ENCODE measurements around the gene PPFIA2.

PPFIA2 gene

DNA sequence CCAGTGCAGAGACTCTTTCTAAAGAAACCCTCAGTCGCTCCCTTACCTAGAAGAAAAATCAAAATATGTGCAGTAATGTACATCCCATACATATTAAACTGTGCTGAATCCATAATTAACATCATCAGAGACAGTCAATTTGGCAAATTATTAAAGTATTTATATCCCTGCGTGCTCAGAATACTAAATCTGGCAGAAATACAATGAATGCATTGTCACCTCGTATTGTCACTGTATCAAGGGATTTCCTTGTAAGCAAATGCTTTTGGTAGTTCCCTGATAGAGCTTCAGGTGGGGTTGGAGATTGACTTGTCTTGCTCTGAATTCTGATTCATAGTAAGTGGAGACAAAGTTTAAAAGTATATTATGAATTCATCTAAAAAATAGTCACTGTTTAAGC lies 319.1 kb downstream of the PPFIA2 start:
- Histone ChIP-seq H3K9me3 (no peaks in the 10 kb centered on the region), H3K4me3 (ENCODE audit: low read depth, low read length) (no peak overlapping the region), H3K4me1 (no peaks in the 10 kb centered on the region), H3K27me3 (no peaks in the 10 kb centered on the region), H3K36me3 (no peaks in the 10 kb centered on the region)
- no peak for TF ChIP-seq CTCF (IDR thresholded peaks at IDR 0.05; ENCODE audit: low read depth, low read length)
- DNase-seq: no peak

- no peak for DNase-seq
- H3K36me3 ChIP-seq: no peaks in the 10 kb centered on the region
- no peaks in the 10 kb centered on the region for H3K9me3 ChIP-seq
- H3K4me3 ChIP-seq (ENCODE audit: low read depth, low read length): no peak overlapping the region
- H3K27me3 ChIP-seq: no peaks in the 10 kb centered on the region
- TF ChIP-seq CTCF (IDR thresholded peaks at IDR 0.05; ENCODE audit: low read depth, low read length): no peak
- no peaks in the 10 kb centered on the region for H3K4me1 ChIP-seq
Observed at GRCh38 chr12:81439344-81439743, 319.8 kb downstream of the PPFIA2 start.

DNA sequence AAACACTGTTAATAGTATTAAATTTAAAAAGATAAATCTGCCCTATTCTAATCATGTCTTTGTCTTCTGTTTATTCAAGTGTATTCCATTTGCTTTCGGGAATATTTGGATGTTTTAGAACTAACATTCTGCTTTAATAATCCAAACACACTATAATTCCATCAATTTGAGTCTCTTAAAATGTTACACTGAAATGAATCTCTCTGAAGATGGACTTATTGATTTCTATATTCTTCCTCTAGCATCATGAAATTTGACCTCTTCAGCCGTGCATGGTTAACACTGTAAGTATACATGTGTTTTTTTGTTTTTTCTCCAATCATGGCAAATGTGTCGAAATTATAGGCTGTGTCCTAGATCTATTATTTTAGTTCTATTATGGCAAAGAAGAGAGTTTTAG lies 342.1 kb downstream of the PPFIA2 start:
- no peak for DNase-seq
- no peaks in the 10 kb centered on the region for H3K4me1 ChIP-seq
- H3K4me3 ChIP-seq (ENCODE audit: low read depth, low read length): no peak overlapping the region
- no peaks in the 10 kb centered on the region for H3K9me3 ChIP-seq
- no peaks in the 10 kb centered on the region for H3K27me3 ChIP-seq
- TF ChIP-seq CTCF (IDR thresholded peaks at IDR 0.05; ENCODE audit: low read depth, low read length): no peak
- H3K36me3 ChIP-seq: no peaks in the 10 kb centered on the region

- DNase-seq: no peak
- Histone ChIP-seq H3K4me3 (ENCODE audit: low read depth, low read length) (no peak overlapping the region), H3K27me3 (no peaks in the 10 kb centered on the region), H3K9me3 (no peaks in the 10 kb centered on the region), H3K36me3 (no peaks in the 10 kb centered on the region), H3K4me1 (no peaks in the 10 kb centered on the region)
- TF ChIP-seq CTCF (IDR thresholded peaks at IDR 0.05; ENCODE audit: low read depth, low read length): no peak
Observed at GRCh38 chr12:81416571-81416970, 342.6 kb downstream of the PPFIA2 start.

DNA sequence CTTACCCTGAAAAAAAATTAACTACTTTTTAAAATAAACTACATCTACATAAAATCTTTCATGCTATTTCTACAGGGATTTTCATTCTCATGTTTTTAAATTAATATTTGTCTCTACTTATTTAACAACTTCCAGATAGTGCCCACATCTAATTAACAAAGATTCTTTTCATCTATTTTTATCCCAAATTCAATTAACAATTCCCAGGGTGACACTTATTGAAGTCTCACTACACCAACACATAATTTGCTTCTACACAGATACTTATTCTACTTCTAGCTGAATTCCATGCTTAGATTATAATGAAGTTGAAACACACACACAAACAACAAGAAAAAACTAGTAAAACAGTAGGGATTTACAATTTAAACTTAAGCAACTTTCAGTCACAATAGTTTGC lies 344.7 kb downstream of the PPFIA2 start:
- no peak for TF ChIP-seq CTCF (IDR thresholded peaks at IDR 0.05; ENCODE audit: low read depth, low read length)
- no peaks in the 10 kb centered on the region for H3K27me3 ChIP-seq
- no peaks in the 10 kb centered on the region for H3K4me1 ChIP-seq
- no peaks in the 10 kb centered on the region for H3K36me3 ChIP-seq
- H3K9me3 ChIP-seq: no peaks in the 10 kb centered on the region
- H3K4me3 ChIP-seq (ENCODE audit: low read depth, low read length): no peak overlapping the region
- no peak for DNase-seq

DNA sequence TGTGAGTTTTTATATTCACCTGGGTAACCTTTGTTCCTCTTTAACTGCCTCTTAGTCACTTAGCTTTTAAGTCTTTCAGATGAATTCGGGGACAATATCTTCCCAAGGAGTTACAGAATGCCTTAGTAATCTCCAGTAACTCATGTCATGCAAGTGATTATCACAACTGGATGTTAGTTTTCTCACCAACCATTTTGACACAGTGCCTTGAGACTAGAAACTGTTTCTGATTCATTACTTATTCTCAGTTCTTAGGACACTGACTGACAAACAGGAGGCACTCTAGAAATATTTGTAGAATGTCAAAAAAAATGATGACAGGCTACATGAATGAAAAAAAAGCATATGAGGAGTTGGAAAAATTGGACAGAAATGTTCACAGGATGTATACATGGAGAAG lies 346.2 kb downstream of the PPFIA2 start:
- DNase-seq: no peak
- Histone ChIP-seq H3K4me1 (no peaks in the 10 kb centered on the region), H3K36me3 (no peaks in the 10 kb centered on the region), H3K4me3 (ENCODE audit: low read depth, low read length) (no peak overlapping the region), H3K27me3 (no peaks in the 10 kb centered on the region), H3K9me3 (no peaks in the 10 kb centered on the region)
- no peak for TF ChIP-seq CTCF (IDR thresholded peaks at IDR 0.05; ENCODE audit: low read depth, low read length)
